Esophagus muscularis mucosa (tissue), 3 donors: ENCODE data around the gene SH3GLB2.

ENCODE experiments used
- POLR2AphosphoS5 ChIP-seq, 2 donors: sonication (generic); formaldehyde crosslinking; IDR thresholded peaks; one replicate each; pipeline ENCODE4 v1.6.1; 2017; ENCODE audit warnings: antibody characterized with exemption in 2 of 2
- TF ChIP-seq, protein P1 (sequence below), 3 experiments: fragments of 200-600 bp in 2 of 3; fragments of 450-650 bp in 1 of 3; sonication (generic) in 2 of 3; IDR thresholded peaks; one replicate each; pipeline ENCODE4 v1.5.1; 2017 to 2019; ENCODE audit warnings: antibody characterized with exemption in 3 of 3, mild to moderate bottlenecking in 2 of 3, moderate library complexity in 1 of 3

GRCh38 chr9:129006328-129007034, 21.6 kb downstream of the SH3GLB2 start:
- TF ChIP-seq, protein P1, sequence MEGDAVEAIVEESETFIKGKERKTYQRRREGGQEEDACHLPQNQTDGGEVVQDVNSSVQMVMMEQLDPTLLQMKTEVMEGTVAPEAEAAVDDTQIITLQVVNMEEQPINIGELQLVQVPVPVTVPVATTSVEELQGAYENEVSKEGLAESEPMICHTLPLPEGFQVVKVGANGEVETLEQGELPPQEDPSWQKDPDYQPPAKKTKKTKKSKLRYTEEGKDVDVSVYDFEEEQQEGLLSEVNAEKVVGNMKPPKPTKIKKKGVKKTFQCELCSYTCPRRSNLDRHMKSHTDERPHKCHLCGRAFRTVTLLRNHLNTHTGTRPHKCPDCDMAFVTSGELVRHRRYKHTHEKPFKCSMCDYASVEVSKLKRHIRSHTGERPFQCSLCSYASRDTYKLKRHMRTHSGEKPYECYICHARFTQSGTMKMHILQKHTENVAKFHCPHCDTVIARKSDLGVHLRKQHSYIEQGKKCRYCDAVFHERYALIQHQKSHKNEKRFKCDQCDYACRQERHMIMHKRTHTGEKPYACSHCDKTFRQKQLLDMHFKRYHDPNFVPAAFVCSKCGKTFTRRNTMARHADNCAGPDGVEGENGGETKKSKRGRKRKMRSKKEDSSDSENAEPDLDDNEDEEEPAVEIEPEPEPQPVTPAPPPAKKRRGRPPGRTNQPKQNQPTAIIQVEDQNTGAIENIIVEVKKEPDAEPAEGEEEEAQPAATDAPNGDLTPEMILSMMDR (IDR thresholded peaks at IDR 0.05), result peak; percentile 71 to 87 (median 76)
- TF ChIP-seq POLR2AphosphoS5 (IDR thresholded peaks at IDR 0.05), result peak in 1 of 2 donors; percentile 36
